HepG2 (cell line): Measurements from ENCODE around the gene NDUFAF8. TPM values are rescaled to one million over a fixed set of nuclear protein-coding genes. Genes with fewer than 3 reads are reported as not detected.

Source experiments
- ATAC-seq: fragments of 200-7000 bp; cut with Tn5 transposase; 3 replicates; pipeline ENCODE4 v1.9.1; 2020; ENCODE audit warnings: mild to moderate bottlenecking, moderate library complexity
- BruUV-seq: library from RNA; stranded (reverse); fragments of 400-500 nt; replicated peaks from 2 replicates; lab custom pipeline; 2021; lab: Mats Ljungman, UMichigan
- CTCF ChIA-PET: fragments of 300-600 bp; formaldehyde crosslinking; extraction: SDS; loops from one replicate; lab custom pipeline; 2021; ENCODE audit warnings: low total read pairs, inconsistent platforms, low intra/inter-chr PET ratio; lab: Yijun Ruan, JAX
- POLR2A ChIA-PET: fragments of 350-600 bp; sonication (Branson Sonifier 250); formaldehyde crosslinking; loops from one replicate; lab custom pipeline; 2020; ENCODE audit warnings: antibody characterized with exemption, inconsistent platforms; lab: Yijun Ruan, JAX
- DNase-seq: peaks from one replicate; pipeline ENCODE4 v3.0.0-alpha.2; 2015; ENCODE audit warnings: low spot score
- FAIRE-seq: peaks from 3 replicates; lab custom pipeline; 2011; peaks lifted over from hg19 to GRCh38; lab: Jason Lieb, UNC
- H2AFZ ChIP-seq: one replicate; pipeline ENCODE4 v1.6.1; 2011; ENCODE audit warnings: low read length, inconsistent platforms
- H3K27ac ChIP-seq: fragments of 300-600 bp; 3 replicates; pipeline ENCODE4 v1.8.0; 2011; ENCODE audit warnings: mixed run types, mild to moderate bottlenecking, mixed read lengths, low read length, inconsistent platforms; ENCODE audit not compliant: insufficient read depth; ENCODE audit errors: extremely low read length
- H3K27me3 ChIP-seq, 2 experiments: fragments of 200-600 bp in 1 of 2; 2 replicates in 1 of 2; 3 replicates in 1 of 2; pipeline versions ENCODE4 v1.6.0 to v1.8.0; 2011; ENCODE audit warnings: low read length in 2 of 2, mild to moderate bottlenecking in 2 of 2, moderate library complexity in 2 of 2, inconsistent platforms in 1 of 2; ENCODE audit not compliant: insufficient read depth in 2 of 2, control insufficient read depth in 1 of 2
- H3K36me3 ChIP-seq, 2 experiments: fragments of 200-600 bp in 1 of 2; replicated peaks in 1 of 2; 2 replicates in 1 of 2; 3 replicates in 1 of 2; pipeline versions ENCODE4 v1.5.1 to v1.8.0; 2011; ENCODE audit warnings: low read length in 2 of 2, inconsistent platforms in 1 of 2; ENCODE audit not compliant: insufficient read depth in 2 of 2, control insufficient read depth in 1 of 2
- H3K4me1 ChIP-seq: 2 replicates; pipeline ENCODE4 v1.5.1; 2012; ENCODE audit warnings: low read length, inconsistent platforms; ENCODE audit not compliant: insufficient read depth
- H3K4me2 ChIP-seq: 2 replicates; pipeline ENCODE4 v1.6.0; 2011; ENCODE audit warnings: low read depth, low read length, inconsistent platforms
- H3K4me3 ChIP-seq, 3 experiments: fragments of 200-600 bp in 1 of 3; sonication (generic), shearing (Covaris generic) in 1 of 3; replicated peaks in 1 of 3; 2 replicates each; pipeline ENCODE4 v1.5.1; 2011 to 2016; ENCODE audit warnings: low read length in 3 of 3, inconsistent platforms in 2 of 3, low read depth in 2 of 3, mild to moderate bottlenecking in 2 of 3, control low read depth in 1 of 3, mixed read lengths in 1 of 3; ENCODE audit not compliant: insufficient read depth in 1 of 3
- H3K79me2 ChIP-seq: one replicate; pipeline ENCODE4 v1.6.1; 2011; ENCODE audit warnings: low read length, inconsistent platforms; ENCODE audit not compliant: insufficient read depth
- H3K9ac ChIP-seq: 2 replicates; pipeline ENCODE4 v1.6.0; 2011; ENCODE audit warnings: mild to moderate bottlenecking, low read depth, low read length, inconsistent platforms; ENCODE audit not compliant: insufficient read depth
- H3K9me3 ChIP-seq: 2 replicates; pipeline ENCODE4 v1.5.1; 2012; ENCODE audit warnings: mild to moderate bottlenecking, low read length
- H4K20me1 ChIP-seq: 2 replicates; pipeline ENCODE4 v1.6.0; 2011; ENCODE audit warnings: inconsistent platforms, mild to moderate bottlenecking, low read length, moderate library complexity; ENCODE audit not compliant: insufficient read depth
- ATM ChIP-seq: fragments of 450-650 bp; IDR thresholded peaks from 2 replicates; pipeline ENCODE4 v1.7.1; 2017; ENCODE audit warnings: mild to moderate bottlenecking, borderline replicate concordance
- ISX ChIP-seq: sonication (generic); formaldehyde crosslinking; conservative IDR thresholded peaks from 2 replicates; pipeline ENCODE4 v1.5.0; 2020; ENCODE audit warnings: missing genetic modification reagents
- MYPOP ChIP-seq: sonication (generic); formaldehyde crosslinking; IDR thresholded peaks from 2 replicates; pipeline ENCODE4 v1.8.1; 2023; ENCODE audit warnings: mild to moderate bottlenecking, moderate library complexity, missing genetic modification reagents
- PHB2 ChIP-seq: fragments of 450-650 bp; IDR thresholded peaks from 2 replicates; pipeline ENCODE4 v1.6.1; 2018; ENCODE audit not compliant: partially characterized antibody
- RFX3 ChIP-seq: IDR thresholded peaks from 2 replicates; pipeline ENCODE4 v1.6.1; 2016; ENCODE audit warnings: missing biosample characterization, missing genetic modification reagents
- SP2 ChIP-seq: sonication (generic); formaldehyde crosslinking; IDR thresholded peaks from 2 replicates; pipeline ENCODE4 v1.5.1; 2020; ENCODE audit warnings: mild to moderate bottlenecking, missing genetic modification reagents
- SRSF9 ChIP-seq: fragments of 200-400 bp; formaldehyde crosslinking; IDR thresholded peaks from 2 replicates; pipeline ENCODE4 v1.6.1; 2018; ENCODE audit warnings: borderline replicate concordance, mild to moderate bottlenecking, low read depth, low read length; ENCODE audit not compliant: insufficient read depth, poor library complexity, severe bottlenecking
- ZC3H4 ChIP-seq: sonication (generic); formaldehyde crosslinking; IDR thresholded peaks from 2 replicates; pipeline ENCODE4 v1.4.0; 2020; ENCODE audit warnings: missing genetic modification reagents, borderline replicate concordance
- ZFP36L2 ChIP-seq: sonication (generic); formaldehyde crosslinking; IDR thresholded peaks from 2 replicates; pipeline ENCODE4 v1.4.0; 2020; ENCODE audit warnings: missing genetic modification reagents
- ZFP62 ChIP-seq: sonication (generic); formaldehyde crosslinking; IDR thresholded peaks from 2 replicates; pipeline ENCODE4 v1.4.0; 2020; ENCODE audit warnings: missing genetic modification reagents
- ZNF12 ChIP-seq: sonication (generic); formaldehyde crosslinking; IDR thresholded peaks from 2 replicates; pipeline ENCODE4 v1.5.0; 2020; ENCODE audit warnings: missing genetic modification reagents
- ZNF20 ChIP-seq: sonication (generic); formaldehyde crosslinking; IDR thresholded peaks from 2 replicates; pipeline ENCODE4 v1.4.0; 2020; ENCODE audit warnings: mild to moderate bottlenecking, moderate library complexity, missing genetic modification reagents
- ZNF367 ChIP-seq: sonication (generic); formaldehyde crosslinking; IDR thresholded peaks from 2 replicates; pipeline ENCODE4 v1.4.0; 2020; ENCODE audit warnings: missing genetic modification reagents, borderline replicate concordance
- ZNF503 ChIP-seq: sonication (generic); formaldehyde crosslinking; IDR thresholded peaks from 2 replicates; pipeline ENCODE4 v1.4.0; 2020; ENCODE audit warnings: missing genetic modification reagents
- ZNF530 ChIP-seq: sonication (generic); formaldehyde crosslinking; IDR thresholded peaks from 2 replicates; pipeline ENCODE4 v1.5.0; 2020; ENCODE audit warnings: low read depth, mild to moderate bottlenecking, missing genetic modification reagents
- WGBS: methylation state at CpG from one replicate; pipeline ENCODE4 v1.1.6; 2017; ENCODE audit warnings: low lambda C conversion rate; 5-methylcytosine and 5-hydroxymethylcytosine counted together
- in situ Hi-C: cut with HindIII; loops from 2 replicates; pipeline ENCODE4 v1.10.0; 2017; ENCODE audit warnings: low pct_unique_long_range_greater_than_20kb; ENCODE audit not compliant: extremely low pct_ligation_motif_present
- intact Hi-C: fragments of 100-400 bp; cut with micrococcal nuclease; formaldehyde crosslinking; loops from one replicate; pipeline ENCODE4 v1.10.0; 2022; ENCODE audit not compliant: unreplicated experiment
- polyA plus RNA-seq, 8 experiments: library from polyadenylated mRNA; depleted of rRNA in 3 of 8; stranded (reverse) in 7 of 8; unstranded in 1 of 8; fragments of >200 nt; fragmentation: Illumina TruSeq in 4 of 8; extraction: Trizol in 4 of 8; gene quantifications; 2 replicates each; pipeline versions ENCODE4 v1.2.1 to v1.2.3, GENCODE V29; 2011 to 2016; ENCODE audit warnings: low read depth in 4 of 8, missing spikeins in 1 of 8, mixed read lengths in 1 of 8; ENCODE audit not compliant: insufficient read depth in 1 of 8
- total RNA-seq, 5 experiments: library from RNA; depleted of rRNA; stranded (reverse); fragments of >200 nt; fragmentation: Illumina TruSeq; extraction: Trizol; gene quantifications; 2 replicates each; pipeline ENCODE4 v1.2.3, GENCODE V29; 2016; ENCODE audit warnings: low read depth in 1 of 5

NDUFAF8 gene
- total and polyA plus RNA-seq, 2 of the 13 experiments (the other 11 are each of a cell fraction or from before 2014, with no cell fraction given) = 75.6 to 233 TPM

- no peak for TF ChIP-seq RFX3 (CRISPR knock-in tag)
- no peak for TF ChIP-seq ZNF367 (CRISPR knock-in tag)
- TF ChIP-seq ZNF20 (CRISPR knock-in tag) = no peak
- TF ChIP-seq ZNF503 (CRISPR knock-in tag) = no peak
- TF ChIP-seq PHB2 = no peak
- no peak for TF ChIP-seq ZC3H4
- TF ChIP-seq ZNF530 (CRISPR knock-in tag) = no peak
- TF ChIP-seq ISX (CRISPR knock-in tag) = no peak
- TF ChIP-seq ATM = no peak
- TF ChIP-seq ZNF12 (CRISPR knock-in tag) = no peak
- no peak for TF ChIP-seq ZFP62
- TF ChIP-seq, all 625 proteins: peak for 0
Measured at GRCh38 chr17:81267390-81268067, 28.4 kb downstream of the NDUFAF8 start (continued).

GRCh38 chr17:81270279-81270678 is 31.2 kb downstream of the NDUFAF8 start:
- CTCF ChIA-PET = no interaction called here
- WGBS = 98% methylated on average over 18 of the region's 18 CpGs

More at GRCh38 chr17:81270279-81270678, 31.2 kb downstream of the NDUFAF8 start:
- no peak overlapping the region for H3K4me2 ChIP-seq
- in situ Hi-C loops (no loop called here), intact Hi-C loops (no loop called here)
- H3K27ac ChIP-seq = no peak overlapping the region
- H3K79me2 ChIP-seq = no peaks in the 10 kb centered on the region
- H3K9ac ChIP-seq = no peak overlapping the region
- no peaks in the 10 kb centered on the region for H3K4me1 ChIP-seq
- no peaks in the 10 kb centered on the region for H3K27me3 ChIP-seq
- no TSS peak for BruUV-seq
- peaks cover 48 to 61% of the 10 kb centered on the region in 2 experiments; a peak in 4 of 5 replicates for H3K36me3 ChIP-seq
- POLR2A ChIA-PET = no interaction called here
- no peak for TF ChIP-seq ZFP36L2 (CRISPR knock-in tag)
- no peak for TF ChIP-seq SP2
- no peak for TF ChIP-seq MYPOP (CRISPR knock-in tag)
- TF ChIP-seq SRSF9 = no peak
- ATAC-seq = no peak
- H2AFZ ChIP-seq = no peak overlapping the region
- no peak overlapping the region for H3K4me3 ChIP-seq
- FAIRE-seq = no peak
- DNase-seq = no peak
- no peaks in the 10 kb centered on the region for H4K20me1 ChIP-seq
- H3K9me3 ChIP-seq = no peaks in the 10 kb centered on the region
